HG03060 (cell line): ENCODE results near the gene SLCO2B1.
"Not testable (repeated sequence)": the region's sequence is repeated elsewhere in the genome, so short reads cannot be mapped to it uniquely, and the experiment has no call there.

Experiments used
- ATAC-seq: cut with Tn5 transposase; IDR thresholded peaks from one replicate; pipeline ENCODE4 v1.9.1; 2021; ENCODE audit warnings: low read depth, moderate number of reproducible peaks; ENCODE audit not compliant: unreplicated experiment

SLCO2B1 gene

GRCh38 chr11:75150879-75151278 lies at the start of gene SLCO2B1:
SLCO2B1 (plus strand) TSS chr11:75151107; CDS start chr11:75151382, 275 bp downstream.
- no peak for ATAC-seq

- ATAC-seq, result no peak
Measured at GRCh38 chr11:75101424-75102128, 49.3 kb upstream of the SLCO2B1 start.

- ATAC-seq, result no peak
Measured at GRCh38 chr11:75103380-75104026, 47.4 kb upstream of the SLCO2B1 start.

- no peak for ATAC-seq
Measured at GRCh38 chr11:75105462-75105925, 45.4 kb upstream of the SLCO2B1 start.

GRCh38 chr11:75105967-75106681 lies 44.8 kb upstream of the SLCO2B1 start:
- not testable (repeated sequence) for ATAC-seq

DNA sequence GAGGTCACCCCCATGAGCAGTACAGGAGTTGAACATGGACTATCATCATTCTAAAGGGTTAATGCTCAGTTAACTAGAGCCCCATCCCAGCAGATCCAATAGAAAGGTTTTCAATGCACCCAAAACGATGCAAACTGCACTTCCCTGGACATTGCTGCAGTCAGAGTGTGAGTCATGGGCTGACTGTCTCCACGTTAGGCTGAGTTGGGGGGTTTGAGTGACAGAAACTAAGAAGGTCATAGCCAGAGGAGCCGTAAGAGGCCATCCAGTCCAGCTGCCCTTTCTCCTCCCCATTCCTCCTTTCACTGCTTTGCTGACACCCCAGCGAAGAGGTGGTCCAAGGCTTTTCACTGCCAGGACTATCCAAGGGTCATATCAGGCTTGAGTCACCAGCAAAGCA lies 43.7 kb upstream of the SLCO2B1 start:
- ATAC-seq, result no peak

- no peak for ATAC-seq
Measured at GRCh38 chr11:75112200-75112599, 38.7 kb upstream of the SLCO2B1 start.

- ATAC-seq, result no peak
Measured at GRCh38 chr11:75113030-75113429, 37.9 kb upstream of the SLCO2B1 start.

DNA sequence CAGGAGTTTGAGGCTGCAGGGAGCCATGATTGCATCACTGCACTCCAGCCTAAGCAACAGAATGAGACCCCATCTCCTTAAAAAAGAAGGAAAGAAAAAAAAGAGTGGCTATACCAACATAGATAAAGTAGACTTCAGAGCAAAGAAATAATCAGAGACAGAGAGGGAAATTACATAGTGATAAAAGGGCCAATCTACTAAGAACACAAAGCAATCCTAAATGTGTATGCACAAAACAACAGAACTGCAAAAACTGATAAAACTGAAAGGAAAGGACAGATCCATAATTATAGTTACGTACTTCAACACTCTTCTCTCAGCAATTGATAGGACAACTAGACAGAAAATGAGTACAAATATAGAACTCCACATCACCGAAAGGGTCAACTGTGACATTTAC lies 36.4 kb upstream of the SLCO2B1 start:
- ATAC-seq, result no peak

- ATAC-seq, result no peak
Measured at GRCh38 chr11:75118577-75118976, 32.3 kb upstream of the SLCO2B1 start.

DNA sequence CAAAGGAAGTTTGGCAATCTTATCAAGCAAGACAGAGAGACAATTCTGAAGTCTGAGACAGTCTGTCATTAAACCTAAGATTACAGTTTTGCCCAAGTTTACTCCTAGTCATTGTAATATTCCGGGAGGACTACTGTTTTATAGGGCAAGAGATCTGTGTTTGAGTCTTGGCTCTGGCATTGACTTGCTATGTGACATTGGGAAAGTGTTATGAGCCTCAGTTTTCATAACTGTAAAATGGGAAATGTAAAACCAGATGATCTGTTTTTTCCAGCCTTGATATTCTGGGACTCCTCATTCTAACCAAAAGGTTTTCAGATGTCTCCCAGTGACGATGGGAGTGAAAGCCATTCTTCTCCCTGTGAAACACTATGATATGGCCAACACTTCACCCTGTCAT lies 24.3 kb upstream of the SLCO2B1 start:
- no peak for ATAC-seq

DNA sequence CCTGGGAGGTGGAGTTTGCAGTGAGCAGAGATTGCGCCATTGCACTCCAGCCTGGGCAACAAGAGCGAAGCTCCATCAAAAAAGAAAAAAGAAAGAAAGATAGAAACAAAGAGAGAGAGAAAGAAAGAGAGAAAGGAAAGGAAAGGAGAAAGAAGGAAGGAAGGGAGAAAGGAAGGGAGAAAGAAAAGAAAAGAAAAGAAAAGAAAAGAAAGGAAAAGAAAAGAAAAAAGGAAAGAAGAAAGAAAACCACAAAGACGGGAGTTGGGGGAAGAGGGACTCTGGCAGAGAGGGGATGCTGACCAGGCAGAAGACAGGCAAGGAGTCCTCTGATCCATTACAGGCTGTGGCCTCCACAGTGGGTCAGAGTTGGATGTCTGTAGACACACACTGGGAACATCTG lies 18.8 kb upstream of the SLCO2B1 start:
- ATAC-seq, result no peak

DNA sequence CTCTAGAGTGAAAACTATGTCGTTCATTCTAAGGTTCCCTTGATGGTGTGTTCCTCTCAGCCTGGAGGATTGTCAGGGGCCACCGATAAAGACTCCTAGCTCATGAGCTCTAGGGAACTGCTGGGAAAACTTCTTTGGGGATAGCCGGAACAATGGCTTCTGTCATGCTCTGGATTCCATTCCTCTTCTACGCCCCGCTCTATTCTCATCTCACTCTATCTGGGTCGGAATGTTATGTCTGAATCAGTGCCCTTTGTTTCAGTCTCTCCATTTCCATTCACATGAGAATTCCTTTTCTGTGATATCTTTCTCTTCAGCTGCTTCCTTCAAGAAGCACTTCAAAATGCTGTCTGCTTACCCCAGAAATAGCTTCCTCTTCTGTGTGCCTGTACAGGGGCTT lies 16.9 kb upstream of the SLCO2B1 start:
- ATAC-seq, result no peak

GRCh38 chr11:75135021-75135650 lies 15.8 kb upstream of the SLCO2B1 start:
- ATAC-seq, result no peak

DNA sequence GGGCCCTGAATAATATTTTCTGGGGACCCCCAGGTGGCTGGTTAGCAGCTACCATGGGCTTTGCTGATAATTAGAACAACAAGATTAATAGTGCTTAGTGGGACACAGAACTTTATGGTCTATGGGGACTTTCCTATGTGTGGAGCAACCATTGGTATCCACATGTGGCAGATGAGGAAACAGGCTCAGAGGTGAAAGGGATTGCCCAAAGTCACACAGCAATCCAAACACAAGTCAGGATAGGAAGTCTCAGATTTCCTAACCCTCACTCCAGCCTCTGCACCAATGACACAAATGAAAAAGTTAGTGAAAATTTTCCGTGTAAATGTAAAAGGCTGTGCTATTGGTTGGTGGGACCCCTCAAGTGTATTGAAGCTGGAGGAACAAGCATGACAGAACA lies 15.3 kb upstream of the SLCO2B1 start:
- no peak for ATAC-seq

DNA sequence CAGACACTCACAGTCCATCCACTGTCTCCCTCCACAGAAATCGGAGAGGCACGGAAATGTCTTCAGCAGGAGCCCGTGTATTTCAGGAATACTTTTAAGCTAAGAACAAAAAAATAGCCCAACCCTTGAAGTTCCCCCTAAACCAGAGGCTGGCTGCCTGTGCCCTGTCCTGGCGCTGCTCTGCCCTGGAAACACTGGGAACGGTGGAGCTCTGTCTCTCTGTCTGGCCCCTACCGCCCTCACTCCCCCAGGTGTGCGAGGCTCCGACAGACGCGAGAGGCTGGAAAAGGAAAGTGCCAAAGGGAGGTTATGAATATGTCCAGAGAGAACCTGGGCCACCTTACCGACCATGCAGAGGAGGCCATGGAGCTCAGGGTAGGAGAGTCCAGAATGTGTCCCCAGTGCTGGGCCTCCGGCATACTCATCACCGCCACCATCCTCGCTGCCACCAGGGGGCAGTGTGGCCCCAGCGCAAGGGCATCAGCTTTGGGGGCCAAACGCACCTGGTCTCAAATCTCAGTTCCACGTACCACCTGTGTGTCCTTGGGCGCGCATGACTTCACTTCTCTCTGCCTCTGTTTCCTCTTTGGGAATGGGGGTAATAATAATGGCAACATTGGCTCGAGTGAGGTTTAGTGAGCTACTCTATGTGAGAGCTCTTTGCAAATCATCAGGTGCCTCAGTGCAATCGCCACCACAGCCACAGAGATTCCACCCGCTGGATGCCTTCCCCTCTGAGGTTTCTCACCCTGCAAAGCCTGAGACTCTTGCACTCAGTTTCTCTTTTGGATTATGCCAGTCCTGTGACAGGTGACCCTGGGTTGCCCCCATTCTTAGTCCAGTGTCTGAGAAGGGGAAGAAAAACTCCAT lies 10.4 kb upstream of the SLCO2B1 start:
- no peak for ATAC-seq

DNA sequence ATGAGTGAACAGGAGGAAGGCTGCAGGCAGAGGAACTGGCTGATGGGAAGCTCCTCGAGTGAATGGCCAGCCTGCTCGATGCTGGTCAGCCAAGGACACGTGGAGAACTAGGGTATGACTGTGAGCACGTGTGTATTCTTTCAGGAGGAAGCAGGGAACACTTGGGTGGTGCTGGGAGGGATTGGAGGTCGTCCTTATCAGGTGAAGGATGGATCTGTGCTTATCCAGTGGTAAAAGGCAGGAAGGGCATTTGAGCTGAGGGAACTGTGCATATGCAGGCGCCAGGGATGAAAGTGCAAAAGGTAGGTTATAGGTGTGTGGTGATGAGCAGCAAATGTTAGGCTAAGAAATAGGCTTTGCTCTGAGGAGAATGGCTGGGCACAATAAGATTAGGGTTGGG lies 9.7 kb upstream of the SLCO2B1 start:
- no peak for ATAC-seq

DNA sequence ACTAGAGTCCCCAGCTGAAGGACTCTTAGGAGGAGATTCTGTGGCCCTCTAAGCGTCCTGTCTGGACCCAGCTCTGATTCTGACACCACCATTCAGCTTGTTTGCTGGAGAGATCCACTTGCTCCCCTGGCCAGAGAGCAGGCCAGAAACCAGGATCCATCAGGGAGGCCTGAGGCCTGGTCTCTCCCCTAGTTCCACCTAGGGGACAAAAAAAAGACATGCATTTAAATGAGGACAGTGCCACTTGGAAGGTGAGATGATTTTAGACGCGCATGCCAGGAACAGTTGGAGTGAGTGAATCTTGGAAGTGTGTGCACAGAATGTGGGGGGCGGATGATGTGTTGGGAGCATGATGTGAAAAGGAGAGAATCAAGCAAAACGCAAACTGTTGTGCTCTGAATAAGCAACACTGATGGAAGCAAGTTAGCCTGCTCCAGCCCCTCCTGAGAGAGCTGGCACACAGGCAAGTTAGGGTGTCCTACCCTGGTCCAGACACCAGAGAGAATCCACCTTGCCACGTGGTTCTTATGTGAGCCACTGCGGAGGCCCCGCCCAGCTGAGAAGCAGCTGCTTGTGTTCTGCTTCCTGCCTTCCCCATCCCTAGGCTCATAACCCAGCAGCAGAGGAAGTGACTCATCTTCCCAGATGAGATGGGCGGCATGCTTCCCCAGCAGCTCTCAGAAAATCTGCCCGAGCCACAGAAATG lies 8.0 kb upstream of the SLCO2B1 start:
- no peak for ATAC-seq

DNA sequence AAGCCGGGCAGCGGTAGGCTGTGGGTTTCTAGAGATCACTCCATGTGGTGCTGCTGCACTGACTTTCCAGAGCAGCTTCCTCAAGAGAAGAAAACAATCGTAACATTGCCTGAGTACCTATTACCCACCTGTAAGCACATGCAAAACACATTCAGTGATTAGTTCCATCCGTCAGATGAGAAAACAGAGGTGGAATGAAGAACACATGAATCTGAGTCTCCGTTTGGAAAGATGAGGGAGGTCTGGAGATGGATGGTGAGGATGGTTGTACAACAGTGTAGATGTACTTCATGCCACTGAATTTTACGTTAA lies 7.5 kb upstream of the SLCO2B1 start:
- no peak for ATAC-seq

DNA sequence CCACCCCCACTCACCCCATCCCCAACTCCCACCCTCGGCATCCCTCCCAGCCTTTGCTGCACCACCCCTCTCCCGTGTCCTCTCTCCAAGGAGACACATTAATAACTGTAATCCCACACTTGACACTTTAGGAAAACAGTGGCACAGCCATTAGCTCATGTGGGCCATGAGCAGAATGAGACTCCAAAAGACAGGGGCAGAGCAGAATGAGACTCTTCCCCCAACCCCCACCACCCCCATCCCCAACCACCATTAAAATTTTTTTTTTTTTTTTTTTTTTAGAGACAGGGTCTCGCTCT lies 6.2 kb upstream of the SLCO2B1 start:
- ATAC-seq, result no peak
